ENCODE data around the gene FAM228B.

- no peak for TF ChIP-seq CTCF (conservative IDR thresholded peaks at IDR 0.05)
- TF ChIP-seq EZH2 (IDR thresholded peaks at IDR 0.05; ENCODE audit: low read depth) = no peak
Observed at GRCh38 chr2:24153478-24153877, 30.2 kb downstream of the FAM228B start.

Data from PC-9 (cell line).